ENCODE results near the gene ZNF506.
"Not testable (repeated sequence)": the region's sequence is repeated elsewhere in the genome, so short reads cannot be mapped to it uniquely, and the experiment has no call there.

Gene ZNF506

DNA sequence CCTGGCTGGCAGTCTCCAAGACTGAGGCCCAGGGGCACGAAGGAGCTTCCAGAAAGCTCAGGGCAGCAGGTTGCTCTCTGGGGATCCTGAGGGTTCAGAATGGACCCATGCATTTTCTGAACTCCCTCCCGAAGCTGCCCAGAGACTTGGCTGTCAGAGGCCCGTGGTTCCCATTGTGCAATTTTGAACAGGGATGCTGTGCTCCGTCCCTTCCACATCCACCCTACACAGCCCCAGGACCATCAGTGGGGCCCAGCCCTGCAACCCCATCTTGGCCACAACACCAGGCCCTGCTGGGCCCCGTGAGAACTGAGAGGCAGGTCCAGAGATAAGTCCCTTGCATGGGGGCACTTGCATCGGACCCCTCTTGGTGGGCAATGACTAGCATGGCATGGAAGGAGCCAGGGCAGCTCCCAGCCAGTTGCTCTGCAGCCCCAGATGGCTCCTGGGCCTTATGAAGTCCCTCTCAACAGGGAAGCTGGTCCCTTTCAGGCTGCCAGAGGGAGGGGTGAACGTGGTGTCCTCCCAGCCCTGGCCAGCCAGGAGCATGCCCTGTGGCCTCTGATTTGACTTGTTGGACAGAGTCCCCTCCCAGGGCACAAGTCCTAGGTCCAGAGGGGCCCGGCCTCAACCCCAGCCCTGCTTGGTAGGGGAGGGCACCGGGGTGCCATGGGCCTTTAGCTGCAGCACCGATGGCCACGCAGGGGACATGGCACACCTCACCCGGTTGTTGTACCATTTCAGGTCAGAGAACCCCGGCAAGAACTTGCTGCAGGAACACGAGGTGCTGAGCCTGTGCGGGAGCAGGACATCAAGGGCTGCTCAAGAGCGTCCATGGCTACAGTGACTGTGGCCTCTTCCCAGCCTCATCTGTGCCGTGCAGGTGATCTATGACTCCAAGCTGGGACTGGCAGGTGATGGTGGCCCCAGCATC lies 71.4 kb downstream of the ZNF506 start:
- Histone ChIP-seq H3K4me3 (ENCODE audit: low read depth in 1 of 2, low read length in 2 of 2) (no peak overlapping the region), H3K4me1 (ENCODE audit: control insufficient read depth in 1 of 2, insufficient read depth in 2 of 2, low read length in 2 of 2) (no peaks in the 10 kb centered on the region), H3K9me3 (ENCODE audit: control insufficient read depth in 1 of 2, low read length in 2 of 2) (no peaks in the 10 kb centered on the region), H3K36me3 (ENCODE audit: control insufficient read depth in 1 of 2, insufficient read depth in 2 of 2, low read length in 2 of 2) (no peaks in the 10 kb centered on the region), H3K27ac (ENCODE audit: low read length) (no peak overlapping the region), H3K27me3 (ENCODE audit: low read depth, low read length) (no peaks in the 10 kb centered on the region)

DNA sequence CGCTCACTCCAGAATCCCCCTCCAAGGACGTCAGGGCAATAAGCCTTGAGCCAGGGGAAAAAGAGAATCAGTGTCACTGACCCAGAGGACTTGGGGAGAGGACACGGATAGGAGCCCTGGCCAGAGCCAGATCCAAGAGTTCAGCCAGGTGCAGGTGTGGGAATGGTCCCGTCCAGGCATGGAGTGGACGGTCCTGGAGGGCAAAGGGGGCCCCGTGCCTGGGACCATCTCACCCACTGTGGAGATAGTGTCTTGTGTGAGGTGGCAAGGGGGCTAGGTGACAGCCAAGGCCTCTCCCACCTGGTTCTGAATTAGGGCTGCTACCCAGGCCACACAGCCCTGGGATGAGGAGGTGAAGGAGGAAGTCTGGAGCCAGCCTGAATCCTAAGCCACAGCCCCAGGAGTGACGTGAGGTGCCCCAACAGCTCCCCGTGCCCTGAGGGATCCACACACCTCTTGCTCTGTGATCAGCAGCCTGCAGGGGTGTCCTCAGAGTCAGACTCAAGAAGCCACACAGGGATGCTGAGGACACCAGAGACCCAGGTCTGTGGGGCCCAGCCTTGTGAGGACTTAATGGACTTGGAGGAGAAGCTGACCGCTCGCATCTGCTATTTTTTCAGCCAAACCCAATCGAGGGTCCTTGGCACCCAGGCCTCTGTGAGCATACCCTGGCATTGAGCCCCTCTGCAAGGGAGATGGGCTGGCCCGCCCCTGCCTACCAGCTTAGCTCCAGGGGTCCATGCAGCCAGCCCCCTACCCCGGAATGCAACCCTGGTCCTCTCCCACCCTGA lies 72.2 kb downstream of the ZNF506 start:
- H3K4me3 ChIP-seq (ENCODE audit: low read depth in 1 of 2, low read length in 2 of 2) = no peak overlapping the region
- H3K27ac ChIP-seq (ENCODE audit: low read length) = no peak overlapping the region

DNA sequence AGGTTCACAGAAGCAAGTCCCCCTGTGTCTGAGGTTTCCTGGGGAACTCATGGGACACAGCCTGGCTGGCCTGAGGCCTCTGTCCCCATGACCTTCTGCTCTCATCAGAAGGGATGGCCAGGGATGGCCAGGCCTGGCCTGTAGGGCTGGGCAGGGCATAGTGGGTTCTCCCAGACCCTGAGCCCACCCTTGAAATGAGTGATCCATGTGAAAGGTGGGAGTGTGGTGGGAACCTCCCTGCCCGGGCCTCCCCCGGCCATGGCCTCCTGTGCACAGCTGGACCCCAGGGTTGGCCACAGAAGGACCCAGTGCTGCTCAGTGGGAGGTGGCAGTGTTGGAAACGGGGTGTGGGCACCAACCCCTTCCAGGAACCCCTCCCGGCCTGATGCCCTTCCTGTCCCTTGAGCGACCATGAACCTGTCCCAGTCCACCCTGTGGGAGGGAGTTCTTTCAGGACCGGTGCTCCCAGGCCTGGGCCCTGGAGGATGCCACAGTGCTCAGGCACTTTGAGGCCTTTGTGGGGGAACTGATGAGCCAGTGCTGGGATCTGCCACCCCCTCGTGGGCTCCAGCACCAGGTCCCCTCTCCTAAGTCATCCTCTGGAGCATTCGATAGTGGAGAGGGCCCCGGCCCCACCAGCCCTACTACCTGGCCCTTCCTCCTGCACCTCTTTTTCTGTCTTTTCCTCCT lies 73.2 kb downstream of the ZNF506 start:
- H3K36me3 ChIP-seq (ENCODE audit: control insufficient read depth in 1 of 2, insufficient read depth in 2 of 2, low read length in 2 of 2) = no peaks in the 10 kb centered on the region
- no peak overlapping the region for H3K27ac ChIP-seq (ENCODE audit: low read length)
- no peaks in the 10 kb centered on the region for H3K27me3 ChIP-seq (ENCODE audit: low read depth, low read length)
- no peak overlapping the region for H3K4me3 ChIP-seq (ENCODE audit: low read depth in 1 of 2, low read length in 2 of 2)
- no peaks in the 10 kb centered on the region for H3K4me1 ChIP-seq (ENCODE audit: control insufficient read depth in 1 of 2, insufficient read depth in 2 of 2, low read length in 2 of 2)
- H3K9me3 ChIP-seq (ENCODE audit: control insufficient read depth in 1 of 2, low read length in 2 of 2) = no peaks in the 10 kb centered on the region

More for the DNA sequence above, 72.2 kb downstream of the ZNF506 start:
- H3K36me3 ChIP-seq (ENCODE audit: control insufficient read depth in 1 of 2, insufficient read depth in 2 of 2, low read length in 2 of 2) = no peaks in the 10 kb centered on the region
- H3K9me3 ChIP-seq (ENCODE audit: control insufficient read depth in 1 of 2, low read length in 2 of 2) = no peaks in the 10 kb centered on the region
- H3K27me3 ChIP-seq (ENCODE audit: low read depth, low read length) = no peaks in the 10 kb centered on the region
- no peaks in the 10 kb centered on the region for H3K4me1 ChIP-seq (ENCODE audit: control insufficient read depth in 1 of 2, insufficient read depth in 2 of 2, low read length in 2 of 2)

DNA sequence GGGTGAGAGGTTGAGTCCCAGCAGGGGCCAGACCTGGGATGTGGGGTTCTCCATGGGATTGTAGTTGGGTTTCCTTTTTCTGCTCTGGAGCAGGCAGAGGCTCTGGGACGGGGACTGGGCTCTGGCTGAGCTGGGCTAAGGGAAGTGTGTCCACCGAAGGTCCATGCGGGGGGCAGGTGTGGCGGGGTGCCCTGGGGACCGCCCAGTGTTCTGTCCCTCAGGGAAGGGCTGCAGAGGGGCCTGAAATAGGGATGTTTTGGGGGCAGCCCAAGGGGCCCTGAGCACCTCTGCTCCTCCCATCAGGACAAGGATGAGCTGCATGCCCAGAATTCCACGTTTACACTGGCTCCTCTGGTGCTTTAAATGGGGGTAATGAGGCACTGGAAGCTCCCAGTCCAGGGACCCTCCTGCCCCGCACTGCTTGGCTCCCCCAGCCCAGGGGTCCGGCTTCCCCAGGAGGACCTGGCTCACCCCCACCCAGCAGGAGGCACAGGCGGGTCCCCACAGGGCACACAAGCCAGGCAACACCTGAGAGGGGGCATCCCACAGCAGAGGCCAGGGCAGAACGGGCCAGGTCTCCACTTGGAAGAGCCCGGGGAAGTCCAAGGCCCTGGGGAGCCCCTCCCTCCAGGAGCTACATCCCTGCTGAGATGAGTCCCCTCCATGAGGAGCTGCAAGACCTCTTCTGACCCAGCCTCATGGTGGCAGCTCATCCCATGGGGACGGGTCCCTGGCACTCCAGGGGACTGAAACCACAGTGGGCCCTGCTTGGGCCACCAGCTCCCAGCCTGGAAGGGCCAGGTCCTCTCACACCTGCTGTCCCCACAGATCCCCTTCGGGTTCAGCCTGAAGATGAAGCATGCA lies 74.0 kb downstream of the ZNF506 start:
- no peaks in the 10 kb centered on the region for H3K27me3 ChIP-seq (ENCODE audit: low read depth, low read length)
- H3K9me3 ChIP-seq (ENCODE audit: control insufficient read depth in 1 of 2, low read length in 2 of 2) = no peaks in the 10 kb centered on the region
- no peaks in the 10 kb centered on the region for H3K36me3 ChIP-seq (ENCODE audit: control insufficient read depth in 1 of 2, insufficient read depth in 2 of 2, low read length in 2 of 2)
- no peaks in the 10 kb centered on the region for H3K4me1 ChIP-seq (ENCODE audit: control insufficient read depth in 1 of 2, insufficient read depth in 2 of 2, low read length in 2 of 2)
- H3K4me3 ChIP-seq (ENCODE audit: low read depth in 1 of 2, low read length in 2 of 2) = no peak overlapping the region
- H3K27ac ChIP-seq (ENCODE audit: low read length) = no peak overlapping the region

DNA sequence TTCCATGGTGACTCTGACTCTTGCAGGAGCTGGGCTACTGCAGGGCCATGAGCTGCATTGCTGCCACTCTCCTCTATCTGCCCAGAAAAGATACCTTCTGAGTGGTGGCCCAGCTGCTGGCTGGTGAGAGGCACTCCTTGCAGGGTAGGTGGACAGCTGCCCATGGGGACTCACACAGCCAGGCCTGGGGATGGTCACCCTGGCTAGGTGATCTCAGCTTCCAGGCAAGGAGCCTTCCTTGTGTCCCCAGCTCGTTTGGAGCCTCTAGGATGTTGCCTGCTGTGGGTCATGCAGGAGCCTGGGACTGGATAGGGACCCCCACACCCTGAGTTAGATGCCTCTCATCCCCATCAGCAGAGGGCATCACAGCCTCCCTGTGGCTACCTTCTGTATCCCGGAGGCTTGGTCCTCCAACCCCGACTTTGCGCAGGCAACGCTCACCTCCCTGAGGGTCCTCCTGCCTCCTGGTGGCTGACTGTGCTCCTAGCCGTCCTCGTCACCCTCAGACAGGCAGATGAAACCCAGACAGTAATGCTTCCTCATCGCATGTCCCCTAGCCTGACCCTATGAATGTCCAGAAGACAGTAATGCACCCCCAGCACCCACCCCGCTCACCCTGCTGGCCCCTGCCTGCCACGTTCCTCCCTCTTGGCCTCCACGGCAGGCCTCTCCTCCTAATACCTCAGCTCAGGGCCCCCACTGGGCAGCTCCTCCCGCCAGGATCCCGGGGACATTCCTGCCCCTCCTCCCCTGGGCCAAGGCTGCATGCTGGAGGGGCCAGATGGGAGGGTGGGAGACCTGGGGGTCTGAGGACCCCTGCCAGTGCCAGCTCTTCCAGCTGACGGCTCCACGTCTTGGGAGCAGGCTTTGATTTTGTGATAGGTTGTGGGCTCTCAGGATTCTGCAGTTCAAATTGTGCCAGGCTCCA lies 75.0 kb downstream of the ZNF506 start:
- Histone ChIP-seq H3K4me3 (ENCODE audit: low read depth in 1 of 2, low read length in 2 of 2) (no peak overlapping the region), H3K4me1 (ENCODE audit: control insufficient read depth in 1 of 2, insufficient read depth in 2 of 2, low read length in 2 of 2) (no peaks in the 10 kb centered on the region), H3K36me3 (ENCODE audit: control insufficient read depth in 1 of 2, insufficient read depth in 2 of 2, low read length in 2 of 2) (no peaks in the 10 kb centered on the region), H3K27me3 (ENCODE audit: low read depth, low read length) (no peaks in the 10 kb centered on the region), H3K27ac (ENCODE audit: low read length) (no peak overlapping the region), H3K9me3 (ENCODE audit: control insufficient read depth in 1 of 2, low read length in 2 of 2) (no peaks in the 10 kb centered on the region)

DNA sequence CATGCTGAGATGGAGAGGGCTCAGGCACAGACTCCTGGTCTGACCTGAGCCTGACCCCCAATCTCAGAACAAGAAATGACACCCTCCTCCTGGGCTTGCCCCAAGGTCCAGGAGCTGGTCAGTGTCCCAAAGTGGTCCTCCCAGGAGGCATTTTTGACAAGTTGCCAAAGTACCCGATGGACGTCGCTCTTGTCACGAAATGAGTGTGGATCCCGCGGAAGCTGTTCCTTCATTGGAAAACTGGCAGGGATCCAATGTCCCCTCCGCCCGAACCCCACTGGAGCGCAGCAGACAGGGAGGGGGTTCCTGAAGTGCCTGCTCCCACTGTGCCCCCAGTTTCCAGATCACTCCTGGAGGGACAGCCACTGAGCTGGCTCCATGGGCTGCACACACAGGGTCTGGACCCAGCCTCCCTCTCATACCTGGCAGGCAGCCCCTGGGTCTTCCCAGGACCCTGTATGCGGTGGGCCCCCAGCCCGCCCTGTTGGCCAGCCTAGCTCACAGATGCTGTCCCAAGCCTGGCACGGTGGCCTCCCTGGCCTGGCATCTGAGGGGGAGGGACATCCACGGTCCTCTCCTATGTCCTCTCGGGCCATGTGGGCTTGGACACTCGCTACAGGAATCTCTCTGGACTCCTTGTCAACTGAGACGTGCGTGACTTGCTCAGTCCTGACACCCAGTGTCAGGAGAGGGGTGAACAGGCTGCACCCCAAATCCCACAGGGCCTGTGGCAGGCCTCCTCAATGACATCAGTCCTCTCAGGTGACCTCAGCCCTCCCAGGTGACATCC lies 75.9 kb downstream of the ZNF506 start:
- Histone ChIP-seq H3K4me1 (ENCODE audit: control insufficient read depth in 1 of 2, insufficient read depth in 2 of 2, low read length in 2 of 2) (no peaks in the 10 kb centered on the region), H3K4me3 (ENCODE audit: low read depth in 1 of 2, low read length in 2 of 2) (no peak overlapping the region), H3K27me3 (ENCODE audit: low read depth, low read length) (no peaks in the 10 kb centered on the region), H3K36me3 (ENCODE audit: control insufficient read depth in 1 of 2, insufficient read depth in 2 of 2, low read length in 2 of 2) (no peaks in the 10 kb centered on the region), H3K9me3 (ENCODE audit: control insufficient read depth in 1 of 2, low read length in 2 of 2) (no peaks in the 10 kb centered on the region), H3K27ac (ENCODE audit: low read length) (no peak overlapping the region)

DNA sequence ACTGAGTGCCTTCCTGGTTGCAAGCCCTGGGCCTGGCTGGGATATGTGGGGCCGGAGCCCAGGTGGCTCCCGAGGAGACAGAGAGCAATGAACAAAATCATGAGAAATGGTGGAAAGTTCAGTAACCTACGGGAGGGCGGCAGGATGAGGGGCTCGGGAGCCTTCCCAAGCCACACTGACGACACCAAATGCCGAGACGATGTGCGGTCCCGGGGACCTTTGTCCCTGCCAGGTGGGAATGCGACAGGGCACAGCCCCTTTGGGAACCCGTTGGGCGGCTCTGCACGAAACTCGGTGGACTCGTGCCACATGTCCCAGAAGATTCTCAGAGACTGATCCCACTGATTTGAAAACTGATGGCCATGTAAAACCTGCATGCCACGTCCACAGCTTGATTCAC lies 76.9 kb downstream of the ZNF506 start:
- H3K4me3 ChIP-seq (ENCODE audit: low read depth in 1 of 2, low read length in 2 of 2) = no peak overlapping the region
- no peaks in the 10 kb centered on the region for H3K36me3 ChIP-seq (ENCODE audit: control insufficient read depth in 1 of 2, insufficient read depth in 2 of 2, low read length in 2 of 2)
- H3K27ac ChIP-seq (ENCODE audit: low read length) = no peak overlapping the region
- no peaks in the 10 kb centered on the region for H3K4me1 ChIP-seq (ENCODE audit: control insufficient read depth in 1 of 2, insufficient read depth in 2 of 2, low read length in 2 of 2)
- H3K27me3 ChIP-seq (ENCODE audit: low read depth, low read length) = no peaks in the 10 kb centered on the region
- H3K9me3 ChIP-seq (ENCODE audit: control insufficient read depth in 1 of 2, low read length in 2 of 2) = no peaks in the 10 kb centered on the region

DNA sequence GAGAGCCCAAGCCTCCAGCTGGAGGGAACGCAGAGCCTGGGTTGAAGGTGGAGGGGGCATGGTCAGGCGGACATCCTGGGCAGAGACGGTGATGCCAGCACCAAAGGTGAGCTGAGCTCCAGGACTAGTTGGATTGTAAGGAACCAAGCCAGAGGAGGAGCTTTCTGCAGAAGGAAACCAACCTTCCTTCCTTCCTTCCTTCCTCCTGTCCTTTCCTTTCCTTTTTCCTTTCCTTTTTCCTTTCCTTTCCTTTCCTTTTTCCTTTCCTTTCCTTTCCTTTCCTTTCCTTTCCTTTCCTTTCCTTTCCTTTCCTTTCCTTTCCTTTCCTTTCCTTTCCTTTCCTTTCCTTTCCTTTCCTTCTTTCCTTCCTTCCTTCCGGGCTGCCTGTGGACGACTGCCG lies 77.6 kb downstream of the ZNF506 start:
- H3K9me3 ChIP-seq (ENCODE audit: control insufficient read depth in 1 of 2, low read length in 2 of 2); H3K27ac ChIP-seq (ENCODE audit: low read length); H3K4me3 ChIP-seq (ENCODE audit: low read depth in 1 of 2, low read length in 2 of 2); H3K27me3 ChIP-seq (ENCODE audit: low read depth, low read length); H3K36me3 ChIP-seq (ENCODE audit: control insufficient read depth in 1 of 2, insufficient read depth in 2 of 2, low read length in 2 of 2); H3K4me1 ChIP-seq (ENCODE audit: control insufficient read depth in 1 of 2, insufficient read depth in 2 of 2, low read length in 2 of 2): not testable (repeated sequence)

DNA sequence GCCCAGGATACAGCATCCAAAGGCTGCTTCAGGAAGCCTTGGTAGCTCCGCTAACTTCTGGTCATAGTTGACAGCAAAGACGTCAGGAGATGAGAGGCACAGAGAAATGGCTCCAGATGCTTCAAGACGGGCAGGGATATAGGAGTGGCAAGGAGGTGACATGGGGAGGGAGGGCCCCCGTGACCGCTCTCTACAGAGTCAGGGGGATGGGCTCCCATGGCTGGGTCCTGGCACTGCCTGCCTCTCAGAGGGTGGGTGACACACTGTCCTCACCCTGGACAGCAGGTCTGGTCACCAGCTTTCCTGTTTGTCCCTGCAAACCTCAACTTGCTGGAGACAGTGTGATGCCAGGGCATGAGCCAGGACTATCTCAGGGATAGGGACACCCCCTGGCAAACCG lies 78.4 kb downstream of the ZNF506 start:
- Histone ChIP-seq H3K27me3 (ENCODE audit: low read depth, low read length) (no peaks in the 10 kb centered on the region), H3K36me3 (ENCODE audit: control insufficient read depth in 1 of 2, insufficient read depth in 2 of 2, low read length in 2 of 2) (no peaks in the 10 kb centered on the region), H3K4me3 (ENCODE audit: low read depth in 1 of 2, low read length in 2 of 2) (no peak overlapping the region), H3K4me1 (ENCODE audit: control insufficient read depth in 1 of 2, insufficient read depth in 2 of 2, low read length in 2 of 2) (no peaks in the 10 kb centered on the region), H3K27ac (ENCODE audit: low read length) (no peak overlapping the region), H3K9me3 (ENCODE audit: control insufficient read depth in 1 of 2, low read length in 2 of 2) (no peaks in the 10 kb centered on the region)
